ENCODE measurements around the gene PCBP4.

PCBP4 gene

GRCh38 chr3:51945926-51946705 lies 21.1 kb downstream of the PCBP4 start:
- Histone ChIP-seq H3K9me2 (replicated peaks; ENCODE audit: low read depth, low read length) (no peaks in the 10 kb centered on the region), H3K79me2 (ENCODE audit: insufficient read depth, low read length) (peaks cover 4% of the 10 kb centered on the region), H3K36me3 (ENCODE audit: insufficient read depth, low read length) (no peaks in the 10 kb centered on the region), H3K9me3 (ENCODE audit: insufficient read depth, low read depth, low read length) (no peaks in the 10 kb centered on the region), H3K4me1 (ENCODE audit: insufficient read depth, low read length, poor library complexity, severe bottlenecking) (peaks cover 16% of the 10 kb centered on the region), H3K9ac (ENCODE audit: low read depth, low read length, poor library complexity, severe bottlenecking) (no peak overlapping the region), H3F3A (ENCODE audit: low read depth) (no peaks in the 10 kb centered on the region), H2AFZ (ENCODE audit: low read length) (no peak overlapping the region), H3K4me2 (ENCODE audit: low read depth, low read length, poor library complexity, severe bottlenecking) (no peak overlapping the region), H3K27me3 (ENCODE audit: insufficient read depth, low read length, poor library complexity, severe bottlenecking) (no peaks in the 10 kb centered on the region), H3K4me3 (ENCODE audit: low read length, poor library complexity, severe bottlenecking) (no peak overlapping the region), H4K20me1 (ENCODE audit: insufficient read depth, low read length, poor library complexity, severe bottlenecking) (peaks cover 3% of the 10 kb centered on the region)
- no peak for TF ChIP-seq EZH2phosphoT487 (IDR thresholded peaks at IDR 0.05; ENCODE audit: borderline replicate concordance)
- TF ChIP-seq, protein P1, sequence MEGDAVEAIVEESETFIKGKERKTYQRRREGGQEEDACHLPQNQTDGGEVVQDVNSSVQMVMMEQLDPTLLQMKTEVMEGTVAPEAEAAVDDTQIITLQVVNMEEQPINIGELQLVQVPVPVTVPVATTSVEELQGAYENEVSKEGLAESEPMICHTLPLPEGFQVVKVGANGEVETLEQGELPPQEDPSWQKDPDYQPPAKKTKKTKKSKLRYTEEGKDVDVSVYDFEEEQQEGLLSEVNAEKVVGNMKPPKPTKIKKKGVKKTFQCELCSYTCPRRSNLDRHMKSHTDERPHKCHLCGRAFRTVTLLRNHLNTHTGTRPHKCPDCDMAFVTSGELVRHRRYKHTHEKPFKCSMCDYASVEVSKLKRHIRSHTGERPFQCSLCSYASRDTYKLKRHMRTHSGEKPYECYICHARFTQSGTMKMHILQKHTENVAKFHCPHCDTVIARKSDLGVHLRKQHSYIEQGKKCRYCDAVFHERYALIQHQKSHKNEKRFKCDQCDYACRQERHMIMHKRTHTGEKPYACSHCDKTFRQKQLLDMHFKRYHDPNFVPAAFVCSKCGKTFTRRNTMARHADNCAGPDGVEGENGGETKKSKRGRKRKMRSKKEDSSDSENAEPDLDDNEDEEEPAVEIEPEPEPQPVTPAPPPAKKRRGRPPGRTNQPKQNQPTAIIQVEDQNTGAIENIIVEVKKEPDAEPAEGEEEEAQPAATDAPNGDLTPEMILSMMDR (conservative IDR thresholded peaks at IDR 0.05; ENCODE audit: low read length): no peak

DNA sequence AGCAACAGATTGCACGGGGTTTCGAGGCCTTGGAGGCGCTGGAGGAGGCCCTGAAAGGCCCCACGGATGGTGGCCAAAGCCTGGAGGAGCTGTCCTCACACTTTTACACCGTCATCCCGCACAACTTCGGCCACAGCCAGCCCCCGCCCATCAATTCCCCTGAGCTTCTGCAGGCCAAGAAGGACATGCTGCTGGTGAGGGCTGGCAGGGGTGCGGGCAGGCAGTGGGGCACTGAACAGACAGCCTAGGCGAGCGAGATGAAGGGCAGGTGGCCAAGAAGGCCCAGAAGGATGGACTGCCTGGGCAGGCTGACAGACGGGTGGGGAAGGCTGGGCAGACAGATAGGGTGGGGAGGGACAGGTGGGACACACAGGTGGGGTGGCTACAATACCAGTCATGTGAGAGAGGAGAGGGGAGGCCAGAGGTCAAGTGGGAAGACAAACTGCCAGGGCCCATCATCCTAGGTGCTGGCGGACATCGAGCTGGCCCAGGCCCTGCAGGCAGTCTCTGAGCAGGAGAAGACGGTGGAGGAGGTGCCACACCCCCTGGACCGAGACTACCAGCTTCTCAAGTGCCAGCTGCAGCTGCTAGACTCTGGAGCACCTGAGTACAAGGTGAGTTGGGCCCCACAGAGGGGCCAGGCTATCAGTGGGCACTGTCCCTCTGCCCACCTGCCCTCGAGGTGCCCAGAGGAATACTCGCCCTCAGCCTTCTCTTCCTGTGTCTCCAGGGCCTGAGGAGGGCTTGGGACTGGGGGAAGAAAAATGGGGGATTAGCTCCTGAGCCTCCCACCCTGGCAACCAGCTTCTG lies 22.0 kb downstream of the PCBP4 start:
- Histone ChIP-seq H3K79me2 (ENCODE audit: insufficient read depth, low read length) (peaks cover 13% of the 10 kb centered on the region), H4K20me1 (ENCODE audit: insufficient read depth, low read length, poor library complexity, severe bottlenecking) (peaks cover 4% of the 10 kb centered on the region), H3K4me1 (ENCODE audit: insufficient read depth, low read length, poor library complexity, severe bottlenecking) (peaks cover 23% of the 10 kb centered on the region), H3K9me2 (replicated peaks; ENCODE audit: low read depth, low read length) (no peaks in the 10 kb centered on the region), H3K9me3 (ENCODE audit: insufficient read depth, low read depth, low read length) (no peaks in the 10 kb centered on the region), H3K4me3 (ENCODE audit: low read length, poor library complexity, severe bottlenecking) (no peak overlapping the region), H3F3A (ENCODE audit: low read depth) (no peaks in the 10 kb centered on the region), H2AFZ (ENCODE audit: low read length) (no peak overlapping the region), H3K9ac (ENCODE audit: low read depth, low read length, poor library complexity, severe bottlenecking) (no peak overlapping the region), H3K4me2 (ENCODE audit: low read depth, low read length, poor library complexity, severe bottlenecking) (no peak overlapping the region), H3K27me3 (ENCODE audit: insufficient read depth, low read length, poor library complexity, severe bottlenecking) (no peaks in the 10 kb centered on the region), H3K36me3 (ENCODE audit: insufficient read depth, low read length) (no peaks in the 10 kb centered on the region)
- TF ChIP-seq EZH2phosphoT487 (IDR thresholded peaks at IDR 0.05; ENCODE audit: borderline replicate concordance): no peak
- TF ChIP-seq, protein P1 (conservative IDR thresholded peaks at IDR 0.05; ENCODE audit: low read length): no peak

- H3K9ac ChIP-seq (ENCODE audit: low read depth, low read length, poor library complexity, severe bottlenecking): peak overlapping the region; percentile 93
These were observed 22.7 kb downstream of the PCBP4 start for GRCh38 chr3:51944451-51945021.

More at GRCh38 chr3:51944451-51945021, 22.7 kb downstream of the PCBP4 start:
- Histone ChIP-seq H3F3A (ENCODE audit: low read depth) (no peaks in the 10 kb centered on the region), H3K79me2 (ENCODE audit: insufficient read depth, low read length) (peaks cover 19% of the 10 kb centered on the region), H2AFZ (ENCODE audit: low read length) (no peak overlapping the region), H3K36me3 (ENCODE audit: insufficient read depth, low read length) (no peaks in the 10 kb centered on the region), H4K20me1 (ENCODE audit: insufficient read depth, low read length, poor library complexity, severe bottlenecking) (peaks cover 4% of the 10 kb centered on the region), H3K4me3 (ENCODE audit: low read length, poor library complexity, severe bottlenecking) (no peak overlapping the region), H3K9me3 (ENCODE audit: insufficient read depth, low read depth, low read length) (no peaks in the 10 kb centered on the region), H3K9me2 (replicated peaks; ENCODE audit: low read depth, low read length) (no peaks in the 10 kb centered on the region), H3K4me1 (ENCODE audit: insufficient read depth, low read length, poor library complexity, severe bottlenecking) (peaks cover 28% of the 10 kb centered on the region), H3K4me2 (ENCODE audit: low read depth, low read length, poor library complexity, severe bottlenecking) (no peak overlapping the region), H3K27me3 (ENCODE audit: insufficient read depth, low read length, poor library complexity, severe bottlenecking) (no peaks in the 10 kb centered on the region)
- no peak for TF ChIP-seq EZH2phosphoT487 (IDR thresholded peaks at IDR 0.05; ENCODE audit: borderline replicate concordance)
- TF ChIP-seq, protein P1 (conservative IDR thresholded peaks at IDR 0.05; ENCODE audit: low read length): no peak

All from Loucy (cell line).